ENCODE data around the gene TEDC2.

Gene TEDC2

GRCh38 chr16:2494616-2495015 is 34.7 kb downstream of the TEDC2 start:
- DNase-seq (ENCODE audit: low read depth, low spot score): no peak

- DNase-seq (ENCODE audit: low read depth, low spot score): no peak
Measured at GRCh38 chr16:2495041-2495440, 35.1 kb downstream of the TEDC2 start.

GRCh38 chr16:2496223-2497115 is 36.6 kb downstream of the TEDC2 start:
- DNase-seq (ENCODE audit: low read depth, low spot score): no peak

GRCh38 chr16:2497116-2497630 is 37.3 kb downstream of the TEDC2 start:
- DNase-seq (ENCODE audit: low read depth, low spot score): no peak

GRCh38 chr16:2497695-2498484 is 38.0 kb downstream of the TEDC2 start:
- DNase-seq (ENCODE audit: low read depth, low spot score): no peak

GRCh38 chr16:2498531-2499253 is 38.8 kb downstream of the TEDC2 start:
- no peak for DNase-seq (ENCODE audit: low read depth, low spot score)

GRCh38 chr16:2499454-2499853 is 39.5 kb downstream of the TEDC2 start:
- DNase-seq (ENCODE audit: low read depth, low spot score): no peak

- DNase-seq (ENCODE audit: low read depth, low spot score): no peak
Measured at GRCh38 chr16:2499890-2500429, 40.1 kb downstream of the TEDC2 start.

- no peak for DNase-seq (ENCODE audit: low read depth, low spot score)
Measured at GRCh38 chr16:2500430-2500917, 40.6 kb downstream of the TEDC2 start.

- DNase-seq (ENCODE audit: low read depth, low spot score): peak; percentile 61
Measured at GRCh38 chr16:2500918-2501750, 41.2 kb downstream of the TEDC2 start.

- DNase-seq (ENCODE audit: low read depth, low spot score): no peak
Measured at GRCh38 chr16:2501946-2502895, 42.3 kb downstream of the TEDC2 start.

- no peak for DNase-seq (ENCODE audit: low read depth, low spot score)
Measured at GRCh38 chr16:2505695-2506094, 45.8 kb downstream of the TEDC2 start.

- DNase-seq (ENCODE audit: low read depth, low spot score): no peak
Measured at GRCh38 chr16:2507052-2507659, 47.2 kb downstream of the TEDC2 start.

- DNase-seq (ENCODE audit: low read depth, low spot score): no peak
Measured at GRCh38 chr16:2507665-2508064, 47.8 kb downstream of the TEDC2 start.

- no peak for DNase-seq (ENCODE audit: low read depth, low spot score)
Measured at GRCh38 chr16:2508722-2509400, 49.0 kb downstream of the TEDC2 start.

- DNase-seq (ENCODE audit: low read depth, low spot score): no peak
Measured at GRCh38 chr16:2511128-2511800, 51.4 kb downstream of the TEDC2 start.

- no peak for DNase-seq (ENCODE audit: low read depth, low spot score)
Measured at GRCh38 chr16:2511996-2512734, 52.3 kb downstream of the TEDC2 start.
